OCI-LY7 (cell line): ENCODE data around the gene PRLH. TPM values are rescaled to one million over a fixed set of nuclear protein-coding genes. Genes with fewer than 3 reads are reported as not detected.

Experiments used
- BruUV-seq: library from RNA; stranded (reverse); fragments of 400-500 nt; replicated peaks from 2 replicates; lab custom pipeline; 2021; lab: Mats Ljungman, UMichigan
- CTCF ChIA-PET: fragments of 300-600 bp; sonication (Branson Sonifier 250); formaldehyde crosslinking; loops from one replicate; lab custom pipeline; 2022; ENCODE audit warnings: antibody characterized with exemption; ENCODE audit not compliant: unreplicated experiment; lab: Charles Lee
- POLR2A ChIA-PET: fragments of 300-600 bp; sonication (Branson Sonifier 250); formaldehyde crosslinking; loops from one replicate; lab custom pipeline; 2022; ENCODE audit warnings: antibody characterized with exemption; lab: Charles Lee
- DNase-seq: peaks from one replicate; pipeline ENCODE4 v3.0.0-alpha.2; 2015; ENCODE audit warnings: low spot score
- H2AFZ ChIP-seq: fragments of 200-600 bp; sonication (generic), shearing (Covaris generic); 2 replicates; pipeline ENCODE4 v1.6.1; 2014; ENCODE audit warnings: mild to moderate bottlenecking, antibody characterized with exemption, low read length, moderate library complexity
- H3K27ac ChIP-seq: fragments of 200-600 bp; sonication (generic); 2 replicates; pipeline ENCODE4 v1.5.1; 2014; ENCODE audit warnings: mixed run types, low read depth, mild to moderate bottlenecking, moderate library complexity, low read length, inconsistent platforms; ENCODE audit not compliant: poor library complexity, severe bottlenecking
- H3K36me3 ChIP-seq: fragments of 200-600 bp; sonication (generic); 2 replicates; pipeline ENCODE4 v1.6.1; 2014; ENCODE audit warnings: mild to moderate bottlenecking, antibody characterized with exemption, low read length, moderate library complexity, mixed read lengths; ENCODE audit not compliant: insufficient read depth
- H3K4me1 ChIP-seq: fragments of 200-600 bp; sonication (generic); 2 replicates; pipeline ENCODE4 v1.5.1; 2014; ENCODE audit warnings: mild to moderate bottlenecking, low read length; ENCODE audit not compliant: insufficient read depth, poor library complexity, severe bottlenecking
- H3K4me2 ChIP-seq: fragments of 200-600 bp; sonication (generic); 2 replicates; pipeline ENCODE4 v1.6.1; 2014; ENCODE audit warnings: mild to moderate bottlenecking, low read length
- H3K4me3 ChIP-seq: fragments of 200-600 bp; sonication (generic); 2 replicates; pipeline ENCODE4 v1.5.1; 2014; ENCODE audit warnings: mild to moderate bottlenecking, low read depth, low read length; ENCODE audit not compliant: poor library complexity, severe bottlenecking
- H3K79me2 ChIP-seq: fragments of 200-600 bp; sonication (generic); 2 replicates; pipeline ENCODE4 v1.6.1; 2016; ENCODE audit warnings: low read depth, mild to moderate bottlenecking, low read length, moderate library complexity, mixed read lengths; ENCODE audit not compliant: insufficient read depth
- H3K9me2 ChIP-seq: fragments of 200-600 bp; sonication (generic); 2 replicates; pipeline ENCODE4 v1.6.1; 2016; ENCODE audit warnings: mild to moderate bottlenecking, low read length, mixed read lengths; ENCODE audit not compliant: insufficient read depth
- H3K9me3 ChIP-seq: fragments of 200-600 bp; sonication (generic); 2 replicates; pipeline ENCODE4 v1.6.1; 2014; ENCODE audit warnings: mild to moderate bottlenecking, mixed run types, low read length, mixed read lengths
- H4K20me1 ChIP-seq: fragments of 200-600 bp; sonication (generic); 2 replicates; pipeline ENCODE4 v1.6.1; 2014; ENCODE audit warnings: mild to moderate bottlenecking, antibody characterized with exemption, low read length, moderate library complexity, mixed read lengths; ENCODE audit not compliant: insufficient read depth
- EZH2phosphoT487 ChIP-seq: fragments of 200-600 bp; sonication (generic); IDR thresholded peaks from 2 replicates; pipeline ENCODE4 v1.6.1; 2018; ENCODE audit warnings: low read depth, borderline replicate concordance, mild to moderate bottlenecking, mixed run types, antibody characterized with exemption, low read length, moderate library complexity, mixed read lengths
- intact Hi-C: fragments of 100-400 bp; cut with micrococcal nuclease; formaldehyde crosslinking; loops from one replicate; pipeline ENCODE4 v1.10.0; 2022; ENCODE audit not compliant: unreplicated experiment
- total RNA-seq, 2 experiments: library from RNA; depleted of rRNA in 1 of 2; stranded (reverse); fragments of >200 nt in 1 of 2; shearing (Covaris generic) in 1 of 2; gene quantifications; 2 replicates each; pipeline ENCODE4 v1.2.3, GENCODE V29; 2014 to 2022
- TF ChIP-seq, protein P1 (sequence below): fragments of 200-600 bp; sonication (generic); conservative IDR thresholded peaks from 2 replicates; pipeline ENCODE4 v1.5.1; 2014; ENCODE audit warnings: mild to moderate bottlenecking, antibody characterized with exemption, low read length, moderate library complexity, mixed read lengths

Gene PRLH
- total RNA-seq, 2 experiments from 2014 or later: not detected

- Histone ChIP-seq H3K27ac (no peak overlapping the region), H3K4me1 (peaks cover 7% of the 10 kb centered on the region), H3K9me3 (no peaks in the 10 kb centered on the region), H3K4me3 (no peak overlapping the region), H2AFZ (no peak overlapping the region), H3K79me2 (no peaks in the 10 kb centered on the region), H3K4me2 (no peak overlapping the region), H3K36me3 (no peaks in the 10 kb centered on the region), H3K9me2 (no peaks in the 10 kb centered on the region), H4K20me1 (no peaks in the 10 kb centered on the region)
- intact Hi-C loops: no loop called here
- POLR2A ChIA-PET: no interaction called here
- no peak for DNase-seq
- CTCF ChIA-PET: no interaction called here
- no TSS peak for BruUV-seq
- TF ChIP-seq, protein P1, sequence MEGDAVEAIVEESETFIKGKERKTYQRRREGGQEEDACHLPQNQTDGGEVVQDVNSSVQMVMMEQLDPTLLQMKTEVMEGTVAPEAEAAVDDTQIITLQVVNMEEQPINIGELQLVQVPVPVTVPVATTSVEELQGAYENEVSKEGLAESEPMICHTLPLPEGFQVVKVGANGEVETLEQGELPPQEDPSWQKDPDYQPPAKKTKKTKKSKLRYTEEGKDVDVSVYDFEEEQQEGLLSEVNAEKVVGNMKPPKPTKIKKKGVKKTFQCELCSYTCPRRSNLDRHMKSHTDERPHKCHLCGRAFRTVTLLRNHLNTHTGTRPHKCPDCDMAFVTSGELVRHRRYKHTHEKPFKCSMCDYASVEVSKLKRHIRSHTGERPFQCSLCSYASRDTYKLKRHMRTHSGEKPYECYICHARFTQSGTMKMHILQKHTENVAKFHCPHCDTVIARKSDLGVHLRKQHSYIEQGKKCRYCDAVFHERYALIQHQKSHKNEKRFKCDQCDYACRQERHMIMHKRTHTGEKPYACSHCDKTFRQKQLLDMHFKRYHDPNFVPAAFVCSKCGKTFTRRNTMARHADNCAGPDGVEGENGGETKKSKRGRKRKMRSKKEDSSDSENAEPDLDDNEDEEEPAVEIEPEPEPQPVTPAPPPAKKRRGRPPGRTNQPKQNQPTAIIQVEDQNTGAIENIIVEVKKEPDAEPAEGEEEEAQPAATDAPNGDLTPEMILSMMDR: no peak
- TF ChIP-seq EZH2phosphoT487: no peak
These were observed 30.3 kb downstream of the PRLH start for GRCh38 chr2:237596520-237597195.

- no peaks in the 10 kb centered on the region for H3K36me3 ChIP-seq
- BruUV-seq: no TSS peak
- CTCF ChIA-PET: no interaction called here
- no peak overlapping the region for H3K4me3 ChIP-seq
- TF ChIP-seq, protein P1: no peak
- no peak for TF ChIP-seq EZH2phosphoT487
- no peaks in the 10 kb centered on the region for H3K79me2 ChIP-seq
- H3K9me3 ChIP-seq: no peaks in the 10 kb centered on the region
- no peak overlapping the region for H2AFZ ChIP-seq
- POLR2A ChIA-PET: no interaction called here
- H3K9me2 ChIP-seq: no peaks in the 10 kb centered on the region
- H3K27ac ChIP-seq: no peak overlapping the region
- peaks cover 7% of the 10 kb centered on the region for H3K4me1 ChIP-seq
- H3K4me2 ChIP-seq: no peak overlapping the region
- no peak for DNase-seq
- H4K20me1 ChIP-seq: no peaks in the 10 kb centered on the region
- intact Hi-C loops: no loop called here
These were observed 31.1 kb downstream of the PRLH start for GRCh38 chr2:237597196-237598145.
